Measurements from ENCODE around the gene MCM9. TPM values are rescaled to one million over a fixed set of nuclear protein-coding genes. Genes with fewer than 3 reads are reported as not detected.
A peak's percentile ranks its signal among the peaks of the same experiment; 100 is the strongest.

Gene MCM9
- total RNA-seq, 1 experiment from 2014 or later: 17.8 TPM

DNA sequence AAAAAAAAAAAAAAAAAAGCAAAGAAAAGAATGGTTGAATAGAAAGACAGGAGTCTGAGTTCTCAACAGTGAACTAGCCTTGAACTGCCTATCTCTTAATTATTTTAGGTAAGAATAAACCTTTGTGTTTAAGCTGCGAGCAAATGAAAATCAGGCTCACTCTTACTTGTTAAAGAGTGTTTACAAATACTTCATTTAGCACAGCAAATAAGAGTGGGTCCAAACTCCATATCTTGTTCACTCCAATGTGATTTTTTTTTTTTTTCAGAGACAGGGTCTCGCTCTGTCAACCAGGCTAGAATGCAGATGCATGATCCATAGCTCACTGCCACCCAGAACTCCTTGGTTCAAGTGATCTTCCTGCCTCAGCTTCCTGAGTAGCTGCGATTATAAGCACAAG lies 11.9 kb downstream of the MCM9 start:
- no peaks in the 10 kb centered on the region for H3K27me3 ChIP-seq (ENCODE audit: low read length)
- DNase-seq: no peak
- H3K79me2 ChIP-seq (ENCODE audit: low read length): peaks cover 14% of the 10 kb centered on the region
- no peak overlapping the region for H2AFZ ChIP-seq (ENCODE audit: low read length)
- H3K4me1 ChIP-seq (ENCODE audit: low read length): no peaks in the 10 kb centered on the region
- H3K9ac ChIP-seq (ENCODE audit: low read length): no peak overlapping the region
- no peaks in the 10 kb centered on the region for H3K9me2 ChIP-seq (replicated peaks; ENCODE audit: insufficient read depth, low read length)
- H3K4me2 ChIP-seq (ENCODE audit: low read depth, low read length, poor library complexity, severe bottlenecking): no peak overlapping the region
- peaks cover 30% of the 10 kb centered on the region; the same call in 1 of the 2 replicates for H3K36me3 ChIP-seq (ENCODE audit: insufficient read depth, low read length)
- H4K20me1 ChIP-seq (ENCODE audit: insufficient read depth, low read depth, low read length): no peaks in the 10 kb centered on the region
- H3K27ac ChIP-seq (ENCODE audit: low read length): no peak overlapping the region
- no peaks in the 10 kb centered on the region for H3K9me3 ChIP-seq (ENCODE audit: low read length)
- no peak overlapping the region for H3K4me3 ChIP-seq (ENCODE audit: low read length)

GRCh38 chr6:118921084-118921483 lies 13.9 kb downstream of the MCM9 start:
- H4K20me1 ChIP-seq (ENCODE audit: insufficient read depth, low read depth, low read length): no peaks in the 10 kb centered on the region
- peaks cover 4% of the 10 kb centered on the region for H3K79me2 ChIP-seq (ENCODE audit: low read length)
- H3K27me3 ChIP-seq (ENCODE audit: low read length): no peaks in the 10 kb centered on the region
- H3K9me2 ChIP-seq (replicated peaks; ENCODE audit: insufficient read depth, low read length): no peaks in the 10 kb centered on the region
- no peak overlapping the region for H2AFZ ChIP-seq (ENCODE audit: low read length)
- no peak overlapping the region for H3K4me3 ChIP-seq (ENCODE audit: low read length)
- H3K27ac ChIP-seq (ENCODE audit: low read length): no peak overlapping the region
- no peak overlapping the region for H3K9ac ChIP-seq (ENCODE audit: low read length)
- DNase-seq: no peak
- H3K4me1 ChIP-seq (ENCODE audit: low read length): no peaks in the 10 kb centered on the region
- peaks cover 22% of the 10 kb centered on the region; the same call in 1 of the 2 replicates for H3K36me3 ChIP-seq (ENCODE audit: insufficient read depth, low read length)
- no peaks in the 10 kb centered on the region for H3K9me3 ChIP-seq (ENCODE audit: low read length)
- H3K4me2 ChIP-seq (ENCODE audit: low read depth, low read length, poor library complexity, severe bottlenecking): no peak overlapping the region

GRCh38 chr6:118918329-118918725 lies 16.6 kb downstream of the MCM9 start:
- H3K9me3 ChIP-seq (ENCODE audit: low read length): no peaks in the 10 kb centered on the region
- H3K27me3 ChIP-seq (ENCODE audit: low read length): no peaks in the 10 kb centered on the region
- no peak overlapping the region for H3K9ac ChIP-seq (ENCODE audit: low read length)
- no peaks in the 10 kb centered on the region for H3K79me2 ChIP-seq (ENCODE audit: low read length)
- no peaks in the 10 kb centered on the region for H3K9me2 ChIP-seq (replicated peaks; ENCODE audit: insufficient read depth, low read length)
- peaks cover 22% of the 10 kb centered on the region; the same call in 1 of the 2 replicates for H3K36me3 ChIP-seq (ENCODE audit: insufficient read depth, low read length)
- DNase-seq: no peak
- H3K4me2 ChIP-seq (ENCODE audit: low read depth, low read length, poor library complexity, severe bottlenecking): no peak overlapping the region
- no peak overlapping the region for H3K4me3 ChIP-seq (ENCODE audit: low read length)
- H2AFZ ChIP-seq (ENCODE audit: low read length): no peak overlapping the region
- no peaks in the 10 kb centered on the region for H3K4me1 ChIP-seq (ENCODE audit: low read length)
- H4K20me1 ChIP-seq (ENCODE audit: insufficient read depth, low read depth, low read length): no peaks in the 10 kb centered on the region
- H3K27ac ChIP-seq (ENCODE audit: low read length): no peak overlapping the region

DNA sequence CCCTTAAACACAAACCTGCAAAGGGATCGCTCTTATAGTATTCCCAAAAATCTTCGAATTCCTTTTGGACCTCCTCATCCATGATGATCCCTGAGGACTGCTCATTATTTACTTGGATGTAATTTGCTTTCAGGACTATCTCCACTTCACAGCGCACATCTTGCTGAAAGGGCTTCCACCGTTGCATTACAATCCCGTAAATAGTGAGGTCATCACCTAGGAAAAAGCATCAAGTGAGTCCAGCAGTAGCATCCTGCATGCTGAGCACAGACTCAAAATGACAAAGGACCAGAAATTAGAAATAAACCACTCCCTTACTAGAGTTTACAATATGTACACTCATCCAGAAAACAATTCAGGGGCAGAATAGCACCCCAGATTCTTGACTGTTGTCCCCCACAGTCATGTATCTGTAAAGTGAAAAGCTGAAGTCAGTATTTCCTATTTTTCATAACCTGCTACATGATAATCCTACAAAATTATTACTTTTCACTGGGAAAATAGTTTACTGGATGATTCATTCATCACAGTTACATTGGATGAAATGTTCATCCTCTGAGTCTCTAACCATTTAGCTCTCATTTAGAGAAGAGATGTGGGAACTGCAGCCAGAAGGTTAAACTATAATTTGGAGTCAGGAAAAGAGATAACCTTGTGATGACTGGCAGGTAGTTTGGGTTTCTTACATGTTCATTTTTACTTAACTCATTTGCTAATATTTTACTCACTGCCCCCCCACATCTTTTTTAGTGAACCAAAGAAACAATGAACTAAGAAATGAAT lies 17.2 kb downstream of the MCM9 start:
- no peaks in the 10 kb centered on the region for H3K4me1 ChIP-seq (ENCODE audit: low read length)
- no peaks in the 10 kb centered on the region for H3K9me2 ChIP-seq (replicated peaks; ENCODE audit: insufficient read depth, low read length)
- no peak overlapping the region for H3K4me2 ChIP-seq (ENCODE audit: low read depth, low read length, poor library complexity, severe bottlenecking)
- no peak overlapping the region for H3K27ac ChIP-seq (ENCODE audit: low read length)
- no peaks in the 10 kb centered on the region for H3K9me3 ChIP-seq (ENCODE audit: low read length)
- no peaks in the 10 kb centered on the region for H3K27me3 ChIP-seq (ENCODE audit: low read length)
- no peak overlapping the region for H3K4me3 ChIP-seq (ENCODE audit: low read length)
- H4K20me1 ChIP-seq (ENCODE audit: insufficient read depth, low read depth, low read length): no peaks in the 10 kb centered on the region
- H3K9ac ChIP-seq (ENCODE audit: low read length): no peak overlapping the region
- H2AFZ ChIP-seq (ENCODE audit: low read length): no peak overlapping the region
- no peaks in the 10 kb centered on the region for H3K79me2 ChIP-seq (ENCODE audit: low read length)
- peaks cover 27% of the 10 kb centered on the region; the same call in 1 of the 2 replicates for H3K36me3 ChIP-seq (ENCODE audit: insufficient read depth, low read length)
- no peak for DNase-seq

DNA sequence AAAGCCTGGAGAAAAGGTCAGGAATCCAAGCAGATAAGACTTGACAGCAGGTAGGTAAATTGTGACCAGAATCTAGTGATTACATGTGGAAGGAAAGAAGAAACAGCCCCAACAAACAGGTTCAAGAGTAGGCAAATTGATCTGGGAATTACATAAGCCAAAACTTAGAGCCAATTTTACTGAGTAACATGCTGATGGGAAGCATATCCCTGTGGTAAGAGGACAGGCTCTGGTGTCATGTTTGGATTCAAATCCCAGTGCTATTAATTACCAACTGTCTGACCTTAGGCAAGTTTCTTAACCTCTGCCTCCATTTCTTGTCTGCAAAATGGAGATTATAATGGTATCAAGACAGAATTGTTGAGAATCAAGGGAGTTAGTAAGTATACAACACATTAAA lies 20.4 kb downstream of the MCM9 start:
- Histone ChIP-seq H3K36me3 (ENCODE audit: insufficient read depth, low read length) (peaks cover 47% of the 10 kb centered on the region; the same call in 1 of the 2 replicates), H3K4me2 (ENCODE audit: low read depth, low read length, poor library complexity, severe bottlenecking) (no peak overlapping the region), H3K9ac (ENCODE audit: low read length) (no peak overlapping the region), H3K9me2 (replicated peaks; ENCODE audit: insufficient read depth, low read length) (no peaks in the 10 kb centered on the region), H3K27ac (ENCODE audit: low read length) (no peak overlapping the region; the same call in 1 of the 2 replicates), H3K79me2 (ENCODE audit: low read length) (peaks cover under 1% of the 10 kb centered on the region; the same call in 1 of the 2 replicates), H3K9me3 (ENCODE audit: low read length) (no peaks in the 10 kb centered on the region), H3K27me3 (ENCODE audit: low read length) (no peaks in the 10 kb centered on the region), H4K20me1 (ENCODE audit: insufficient read depth, low read depth, low read length) (no peaks in the 10 kb centered on the region), H3K4me3 (ENCODE audit: low read length) (no peak overlapping the region), H2AFZ (ENCODE audit: low read length) (no peak overlapping the region), H3K4me1 (ENCODE audit: low read length) (peaks cover 20% of the 10 kb centered on the region)
- no peak for DNase-seq

GRCh38 chr6:118913161-118913560 lies 21.8 kb downstream of the MCM9 start:
- Histone ChIP-seq H3K27ac (ENCODE audit: low read length) (no peak overlapping the region), H3K4me3 (ENCODE audit: low read length) (no peak overlapping the region), H3K79me2 (ENCODE audit: low read length) (peaks cover 10% of the 10 kb centered on the region; the same call in 1 of the 2 replicates), H3K9me3 (ENCODE audit: low read length) (no peaks in the 10 kb centered on the region), H3K9ac (ENCODE audit: low read length) (no peak overlapping the region), H3K9me2 (replicated peaks; ENCODE audit: insufficient read depth, low read length) (no peaks in the 10 kb centered on the region), H2AFZ (ENCODE audit: low read length) (no peak overlapping the region), H4K20me1 (ENCODE audit: insufficient read depth, low read depth, low read length) (peaks cover under 1% of the 10 kb centered on the region; the same call in 1 of the 2 replicates), H3K4me2 (ENCODE audit: low read depth, low read length, poor library complexity, severe bottlenecking) (no peak overlapping the region), H3K27me3 (ENCODE audit: low read length) (no peaks in the 10 kb centered on the region), H3K36me3 (ENCODE audit: insufficient read depth, low read length) (peaks cover 51% of the 10 kb centered on the region; the same call in 1 of the 2 replicates), H3K4me1 (ENCODE audit: low read length) (peaks cover 20% of the 10 kb centered on the region)
- no peak for DNase-seq

DNA sequence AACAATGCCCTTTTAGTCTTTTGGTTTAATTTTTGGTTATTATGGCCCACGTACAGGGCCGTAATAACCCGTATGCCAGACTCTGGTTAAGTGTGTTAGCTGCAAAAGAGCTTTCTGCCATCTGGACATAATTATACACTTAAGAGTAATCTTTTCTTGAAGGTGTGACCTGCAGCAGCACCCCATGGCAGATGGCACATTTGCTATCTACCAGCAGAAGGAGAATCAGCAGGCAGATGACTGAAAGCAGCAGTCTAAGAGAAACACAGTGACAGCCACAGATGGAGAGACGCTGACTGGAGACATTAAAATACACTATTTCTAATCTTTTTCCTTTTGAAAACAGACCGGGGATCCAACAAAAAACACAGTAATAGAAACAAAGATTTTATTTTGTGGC lies 22.3 kb downstream of the MCM9 start:
- H3K9me2 ChIP-seq (replicated peaks; ENCODE audit: insufficient read depth, low read length): no peaks in the 10 kb centered on the region
- peaks cover 15% of the 10 kb centered on the region; the same call in 1 of the 2 replicates for H3K79me2 ChIP-seq (ENCODE audit: low read length)
- H3K9me3 ChIP-seq (ENCODE audit: low read length): no peaks in the 10 kb centered on the region
- peak overlapping the region; percentile 42; the same call in 1 of the 2 replicates for H3K27ac ChIP-seq (ENCODE audit: low read length)
- peaks cover 24% of the 10 kb centered on the region for H3K4me1 ChIP-seq (ENCODE audit: low read length)
- no peak overlapping the region for H2AFZ ChIP-seq (ENCODE audit: low read length)
- H3K36me3 ChIP-seq (ENCODE audit: insufficient read depth, low read length): peaks cover 56% of the 10 kb centered on the region
- no peaks in the 10 kb centered on the region for H3K27me3 ChIP-seq (ENCODE audit: low read length)
- H4K20me1 ChIP-seq (ENCODE audit: insufficient read depth, low read depth, low read length): peaks cover 5% of the 10 kb centered on the region; the same call in 1 of the 2 replicates
- H3K4me3 ChIP-seq (ENCODE audit: low read length): no peak overlapping the region
- no peak overlapping the region for H3K4me2 ChIP-seq (ENCODE audit: low read depth, low read length, poor library complexity, severe bottlenecking)
- no peak for DNase-seq
- H3K9ac ChIP-seq (ENCODE audit: low read length): no peak overlapping the region

DNA sequence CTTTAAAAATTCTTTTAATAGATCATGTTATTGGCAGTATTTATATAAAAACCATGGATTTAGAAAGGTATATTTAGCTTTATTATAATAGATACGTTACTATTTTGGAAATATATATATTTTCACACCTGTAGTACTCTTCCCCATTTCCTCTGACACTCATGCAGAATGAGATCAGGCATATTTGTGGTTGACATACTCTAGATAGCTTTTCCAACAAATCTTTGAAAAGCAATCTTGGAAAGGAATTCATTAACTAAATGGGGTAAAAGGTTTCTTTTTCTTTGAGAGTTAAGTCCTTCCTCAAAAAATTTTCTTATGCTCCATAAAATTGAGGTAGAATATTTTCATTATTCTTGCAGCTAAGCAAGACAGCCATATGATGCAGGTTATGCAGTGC lies 26.5 kb downstream of the MCM9 start:
- no peak overlapping the region for H2AFZ ChIP-seq (ENCODE audit: low read length)
- H3K9ac ChIP-seq (ENCODE audit: low read length): no peak overlapping the region
- DNase-seq: no peak
- no peak overlapping the region for H3K4me2 ChIP-seq (ENCODE audit: low read depth, low read length, poor library complexity, severe bottlenecking)
- peaks cover 52% of the 10 kb centered on the region for H3K79me2 ChIP-seq (ENCODE audit: low read length)
- peaks cover 6% of the 10 kb centered on the region for H4K20me1 ChIP-seq (ENCODE audit: insufficient read depth, low read depth, low read length)
- H3K27ac ChIP-seq (ENCODE audit: low read length): no peak overlapping the region; the same call in 1 of the 2 replicates
- H3K4me3 ChIP-seq (ENCODE audit: low read length): no peak overlapping the region
- H3K27me3 ChIP-seq (ENCODE audit: low read length): no peaks in the 10 kb centered on the region
- H3K4me1 ChIP-seq (ENCODE audit: low read length): peaks cover 31% of the 10 kb centered on the region
- no peaks in the 10 kb centered on the region for H3K9me2 ChIP-seq (replicated peaks; ENCODE audit: insufficient read depth, low read length)
- H3K36me3 ChIP-seq (ENCODE audit: insufficient read depth, low read length): peaks cover 88% of the 10 kb centered on the region
- no peaks in the 10 kb centered on the region for H3K9me3 ChIP-seq (ENCODE audit: low read length)
